Panc1 (cell line): Measurements from ENCODE around the gene PHTF2. TPM values are rescaled to one million over a fixed set of nuclear protein-coding genes. Genes with fewer than 3 reads are reported as not detected.

ENCODE experiments used
- ATAC-seq: fragments of 200-7000 bp; cut with Tn5 transposase; 2 replicates; pipeline ENCODE4 v1.9.1; 2020; ENCODE audit warnings: mild to moderate bottlenecking, moderate library complexity
- BruUV-seq: library from RNA; stranded (reverse); fragments of 400-500 nt; replicated peaks from 2 replicates; lab custom pipeline; 2021; lab: Mats Ljungman, UMichigan
- CTCF ChIA-PET: fragments of 300-600 bp; sonication (Branson Sonifier 250); formaldehyde crosslinking; loops from one replicate; lab custom pipeline; 2022; ENCODE audit warnings: antibody characterized with exemption; lab: Charles Lee
- POLR2A ChIA-PET: fragments of 300-600 bp; sonication (Branson Sonifier 250); formaldehyde crosslinking; loops from one replicate; lab custom pipeline; 2022; ENCODE audit warnings: antibody characterized with exemption; lab: Charles Lee
- DNase-seq: peaks from one replicate; pipeline ENCODE4 v3.0.0-alpha.2; 2010; ENCODE audit warnings: low read depth, low spot score
- H3K27ac ChIP-seq: 2 replicates; pipeline ENCODE4 v1.5.1; 2011; ENCODE audit warnings: mild to moderate bottlenecking, low read length, inconsistent platforms
- H3K27me3 ChIP-seq: fragments of 200-500 bp; sonication (Bioruptor generic); 2 replicates; pipeline ENCODE4 v1.6.0; 2014; ENCODE audit warnings: low read length, inconsistent platforms; ENCODE audit not compliant: control insufficient read depth, insufficient read depth
- H3K36me3 ChIP-seq: fragments of 200-500 bp; sonication (Bioruptor generic); 2 replicates; pipeline ENCODE4 v1.5.1; 2014; ENCODE audit warnings: inconsistent platforms, mild to moderate bottlenecking, low read length, moderate library complexity; ENCODE audit not compliant: control insufficient read depth, insufficient read depth
- H3K4me1 ChIP-seq: 2 replicates; pipeline ENCODE4 v1.5.1; 2011; ENCODE audit warnings: inconsistent platforms, mild to moderate bottlenecking, low read length, moderate library complexity; ENCODE audit not compliant: control insufficient read depth, insufficient read depth
- H3K4me3 ChIP-seq, 2 experiments: 2 replicates each; pipeline ENCODE4 v1.5.1; 2011 to 2012; ENCODE audit warnings: low read depth in 2 of 2, low read length in 2 of 2, mild to moderate bottlenecking in 2 of 2, inconsistent platforms in 1 of 2, moderate library complexity in 1 of 2
- H3K9me3 ChIP-seq: fragments of 200-500 bp; sonication (Bioruptor generic); 2 replicates; pipeline ENCODE4 v1.5.1; 2014; ENCODE audit warnings: low read depth, mild to moderate bottlenecking, inconsistent platforms, low read length, moderate library complexity; ENCODE audit not compliant: control insufficient read depth, insufficient read depth
- CTCF ChIP-seq: fragments of 450-650 bp; IDR thresholded peaks from 2 replicates; pipeline ENCODE4 v1.5.1; 2017; ENCODE audit warnings: mild to moderate bottlenecking
- POLR2AphosphoS5 ChIP-seq: IDR thresholded peaks from 2 replicates; pipeline ENCODE4 v1.6.1; 2012; ENCODE audit warnings: mild to moderate bottlenecking, low read depth, low read length, moderate library complexity
- REST ChIP-seq, 2 experiments: IDR thresholded peaks; 2 replicates each; pipeline ENCODE4 v1.6.1; 2011 to 2012; ENCODE audit warnings: low read depth in 2 of 2, control low read depth in 1 of 2, low read length in 1 of 2, mild to moderate bottlenecking in 1 of 2, moderate library complexity in 1 of 2; ENCODE audit not compliant: insufficient read depth in 1 of 2
- SIN3A ChIP-seq: IDR thresholded peaks from 2 replicates; pipeline ENCODE4 v1.6.1; 2012; ENCODE audit warnings: low read depth, mild to moderate bottlenecking, low read length, moderate library complexity, borderline replicate concordance; ENCODE audit not compliant: insufficient read depth
- TCF7L2 ChIP-seq: IDR thresholded peaks from 2 replicates; pipeline ENCODE4 v1.6.1; 2011; ENCODE audit warnings: mild to moderate bottlenecking, low read depth, low read length, inconsistent platforms
- in situ Hi-C: cut with HindIII; loops from 2 replicates; pipeline ENCODE4 v1.10.0; 2016; ENCODE audit warnings: low sequenced_read_pairs, low pct_unique_long_range_greater_than_20kb
- intact Hi-C: fragments of 100-400 bp; cut with micrococcal nuclease; formaldehyde crosslinking; loops from one replicate; pipeline ENCODE4 v1.10.0; 2022; ENCODE audit not compliant: unreplicated experiment
- total RNA-seq: library from RNA; stranded (reverse); gene quantifications from one replicate; pipeline ENCODE4 v1.2.1, GENCODE V29; 2021; ENCODE audit not compliant: unreplicated experiment

The PHTF2 gene
- total RNA-seq, 1 experiment from 2014 or later: 61.5 TPM

GRCh38 chr7:77879272-77879671, 80.7 kb downstream of the PHTF2 start:
- in situ Hi-C loops (no loop called here), intact Hi-C loops (no loop called here)
- no TSS peak for BruUV-seq
- DNase-seq (no peak), ATAC-seq (no peak)
- CTCF ChIA-PET: no interaction called here
- H3K36me3 ChIP-seq: no peaks in the 10 kb centered on the region
- POLR2A ChIA-PET: no interaction called here
- H3K27ac ChIP-seq: no peak overlapping the region
- no peak overlapping the region for H3K4me3 ChIP-seq
- no peaks in the 10 kb centered on the region for H3K4me1 ChIP-seq
- no peaks in the 10 kb centered on the region for H3K27me3 ChIP-seq
- TF ChIP-seq CTCF (no peak), SIN3A (no peak), REST (IDR thresholded peaks at IDR 0.05; ENCODE audit: insufficient read depth in 1 of 2, low read depth in 2 of 2, low read length in 1 of 2) (no peak), TCF7L2 (no peak), POLR2AphosphoS5 (no peak)
- H3K9me3 ChIP-seq: no peaks in the 10 kb centered on the region

- POLR2A ChIA-PET: no interaction called here
- intact Hi-C loops (no loop called here), in situ Hi-C loops (no loop called here)
- Histone ChIP-seq H3K27ac (no peak overlapping the region), H3K36me3 (no peaks in the 10 kb centered on the region), H3K4me1 (no peaks in the 10 kb centered on the region), H3K9me3 (no peaks in the 10 kb centered on the region), H3K4me3 (no peak overlapping the region), H3K27me3 (no peaks in the 10 kb centered on the region)
- CTCF ChIA-PET: interaction anchor here (0.5 kb wide), 1 partner anchor 118 kb away, joined by 3 read pairs; no protein-coding TSS in a partner anchor
- TF ChIP-seq SIN3A (no peak), POLR2AphosphoS5 (no peak), CTCF (no peak), TCF7L2 (no peak), REST (IDR thresholded peaks at IDR 0.05; ENCODE audit: insufficient read depth in 1 of 2, low read depth in 2 of 2, low read length in 1 of 2) (no peak)
- no peak for DNase-seq
- no peak for ATAC-seq
- BruUV-seq: no TSS peak
Observed at GRCh38 chr7:77881871-77882270, 83.3 kb downstream of the PHTF2 start.
